H9 (cell line): Measurements from ENCODE around the gene NEGR1. TPM values are rescaled to one million over a fixed set of nuclear protein-coding genes. Genes with fewer than 3 reads are reported as not detected.

ENCODE experiments used
- DNase-seq: peaks from one replicate; pipeline ENCODE4 v3.0.0-alpha.2; 2017
- H2AFZ ChIP-seq: one replicate; pipeline ENCODE4 v1.6.1; 2013; ENCODE audit warnings: mild to moderate bottlenecking, low read length, control low read depth, moderate library complexity
- H2AK5ac ChIP-seq: 2 replicates; pipeline ENCODE4 v1.6.1; 2013; ENCODE audit warnings: low read length, control low read depth, mixed read lengths; ENCODE audit not compliant: insufficient read length
- H2BK120ac ChIP-seq: one replicate; pipeline ENCODE4 v1.6.1; 2013; ENCODE audit warnings: low read depth, mild to moderate bottlenecking, low read length, control low read depth, inconsistent platforms; ENCODE audit not compliant: poor library complexity, severe bottlenecking
- H2BK12ac ChIP-seq: 2 replicates; pipeline ENCODE4 v1.6.1; 2013; ENCODE audit warnings: low read length, control low read depth, mixed read lengths, low read depth; ENCODE audit not compliant: insufficient read length
- H2BK15ac ChIP-seq: 2 replicates; pipeline ENCODE4 v1.6.1; 2013; ENCODE audit warnings: low read depth, low read length, control low read depth
- H2BK20ac ChIP-seq: one replicate; pipeline ENCODE4 v1.6.1; 2013; ENCODE audit warnings: low read depth, mild to moderate bottlenecking, low read length, control low read depth, inconsistent platforms; ENCODE audit not compliant: poor library complexity, severe bottlenecking
- H2BK5ac ChIP-seq: 2 replicates; pipeline ENCODE4 v1.6.1; 2013; ENCODE audit warnings: low read length, control low read depth, mixed read lengths; ENCODE audit not compliant: insufficient read length
- H3K14ac ChIP-seq: 2 replicates; pipeline ENCODE4 v1.6.1; 2013; ENCODE audit warnings: low read length, control low read depth; ENCODE audit not compliant: insufficient read depth
- H3K18ac ChIP-seq: 2 replicates; pipeline ENCODE4 v1.6.1; 2013; ENCODE audit warnings: low read depth, mild to moderate bottlenecking, mixed read lengths, low read length, control low read depth; ENCODE audit not compliant: insufficient read length
- H3K23ac ChIP-seq: 2 replicates; pipeline ENCODE4 v1.6.1; 2013; ENCODE audit warnings: low read length, control low read depth, mixed read lengths, low read depth; ENCODE audit not compliant: insufficient read length
- H3K23me2 ChIP-seq: 2 replicates; pipeline ENCODE4 v1.6.1; 2013; ENCODE audit warnings: low read depth, mild to moderate bottlenecking, mixed read lengths, low read length, control low read depth; ENCODE audit not compliant: insufficient read length, poor library complexity, severe bottlenecking
- H3K27ac ChIP-seq: 2 replicates; pipeline ENCODE4 v1.5.1; 2013; ENCODE audit warnings: low read length, control low read depth, mixed read lengths, low read depth; ENCODE audit not compliant: insufficient read length
- H3K27me3 ChIP-seq: 2 replicates; pipeline ENCODE4 v1.6.1; 2013; ENCODE audit warnings: low read length, control low read depth, inconsistent platforms; ENCODE audit not compliant: insufficient read depth
- H3K4ac ChIP-seq: 2 replicates; pipeline ENCODE4 v1.6.1; 2013; ENCODE audit warnings: low read depth, mild to moderate bottlenecking, control low read depth, inconsistent platforms, low read length, moderate library complexity
- H3K4me1 ChIP-seq: 2 replicates; pipeline ENCODE4 v1.6.1; 2013; ENCODE audit warnings: low read length, control low read depth, inconsistent platforms; ENCODE audit not compliant: insufficient read depth
- H3K4me2 ChIP-seq: 2 replicates; pipeline ENCODE4 v1.6.1; 2013; ENCODE audit warnings: low read length, control low read depth, mixed read lengths; ENCODE audit not compliant: insufficient read length, insufficient read depth
- H3K56ac ChIP-seq: 2 replicates; pipeline ENCODE4 v1.6.1; 2013; ENCODE audit warnings: low read depth, mild to moderate bottlenecking, mixed read lengths, low read length, control low read depth; ENCODE audit not compliant: insufficient read length
- H3K79me1 ChIP-seq: 2 replicates; pipeline ENCODE4 v1.6.1; 2013; ENCODE audit warnings: low read depth, mild to moderate bottlenecking, moderate library complexity, low read length, control low read depth, inconsistent platforms; ENCODE audit not compliant: insufficient read depth, poor library complexity, severe bottlenecking
- H3K79me2 ChIP-seq: 2 replicates; pipeline ENCODE4 v1.6.1; 2013; ENCODE audit warnings: low read length, control low read depth, inconsistent platforms; ENCODE audit not compliant: insufficient read depth
- H3K9ac ChIP-seq: 2 replicates; pipeline ENCODE4 v1.6.1; 2013; ENCODE audit warnings: low read length, control low read depth, mixed read lengths; ENCODE audit not compliant: insufficient read length; ENCODE audit errors: extremely low read depth
- H3K9me3 ChIP-seq: one replicate; pipeline ENCODE4 v1.6.1; 2013; ENCODE audit warnings: low read depth, low read length, inconsistent platforms; ENCODE audit not compliant: control insufficient read depth
- H3T11ph ChIP-seq: one replicate; pipeline ENCODE4 v1.6.1; 2013; ENCODE audit warnings: mild to moderate bottlenecking, low read length, control low read depth, inconsistent platforms
- H4K20me1 ChIP-seq: one replicate; pipeline ENCODE4 v1.6.1; 2013; ENCODE audit not compliant: control insufficient read depth, insufficient read length, insufficient read depth
- H4K5ac ChIP-seq: 2 replicates; pipeline ENCODE4 v1.6.1; 2013; ENCODE audit warnings: low read depth, mild to moderate bottlenecking, mixed read lengths, low read length, control low read depth; ENCODE audit not compliant: insufficient read length
- H4K8ac ChIP-seq: replicated peaks from 2 replicates; pipeline ENCODE4 v1.6.1; 2013; ENCODE audit warnings: low read length, control low read depth, mixed read lengths, low read depth; ENCODE audit not compliant: insufficient read length
- H4K91ac ChIP-seq: 2 replicates; pipeline ENCODE4 v1.6.1; 2013; ENCODE audit warnings: low read depth, mild to moderate bottlenecking, moderate library complexity, mixed read lengths, low read length, control low read depth; ENCODE audit not compliant: insufficient read length
- H3K27ac Mint-ChIP-seq, 3 experiments: 2 replicates in 2 of 3; 3 replicates in 1 of 3; pipeline ENCODE4 v1.8.0; 2020 to 2021; ENCODE audit warnings: mixed read lengths in 3 of 3, mild to moderate bottlenecking in 1 of 3, moderate library complexity in 1 of 3
- H3K27me3 Mint-ChIP-seq: 2 replicates; pipeline ENCODE4 v1.8.0; 2021; ENCODE audit warnings: low read depth, mild to moderate bottlenecking, moderate library complexity, mixed read lengths
- H3K36me3 Mint-ChIP-seq, 3 experiments: 2 replicates in 2 of 3; 3 replicates in 1 of 3; pipeline ENCODE4 v1.8.0; 2020 to 2021; ENCODE audit warnings: low read depth in 3 of 3, mixed read lengths in 3 of 3; ENCODE audit not compliant: insufficient read depth in 1 of 3
- H3K4me1 Mint-ChIP-seq, 2 experiments: 2 replicates each; pipeline ENCODE4 v1.8.0; 2020; ENCODE audit warnings: mixed read lengths in 2 of 2
- H3K4me3 Mint-ChIP-seq, 2 experiments: 2 replicates in 1 of 2; 3 replicates in 1 of 2; pipeline ENCODE4 v1.8.0; 2020 to 2021; ENCODE audit warnings: mild to moderate bottlenecking in 2 of 2, mixed read lengths in 2 of 2, moderate library complexity in 1 of 2
- H3K9me3 Mint-ChIP-seq, 2 experiments: 2 replicates in 1 of 2; 3 replicates in 1 of 2; pipeline ENCODE4 v1.8.0; 2020; ENCODE audit warnings: mild to moderate bottlenecking in 2 of 2, mixed read lengths in 2 of 2, moderate library complexity in 1 of 2
- CTCF ChIP-seq: fragments of 200-600 bp; sonication (generic); conservative IDR thresholded peaks from 3 replicates; pipeline ENCODE4 v1.8.0; 2021; ENCODE audit warnings: antibody characterized with exemption, mild to moderate bottlenecking
- WGBS: extraction: QIAGEN DNeasy Blood & Tissue Kit; methylation state at CpG from one replicate; pipeline ENCODE4 v1.1.7; 2013; ENCODE audit warnings: missing lambda C conversion rate, low lambda C conversion rate, mixed read lengths; ENCODE audit not compliant: insufficient read length; ENCODE audit errors: extremely low coverage; 5-methylcytosine and 5-hydroxymethylcytosine counted together
- total RNA-seq: library from RNA; stranded (reverse); gene quantifications from 2 replicates; pipeline ENCODE4 v1.2.1, GENCODE V29; 2021

The NEGR1 gene
- total RNA-seq, 1 experiment from 2014 or later: 0.13 TPM

- DNase-seq: no peak
- H3T11ph ChIP-seq: no peak overlapping the region
- H2BK20ac ChIP-seq: no peak overlapping the region
- no peak overlapping the region for H4K5ac ChIP-seq
- no peak overlapping the region for H4K91ac ChIP-seq
- H3K23ac ChIP-seq: no peak overlapping the region
- no peaks in the 10 kb centered on the region for H3K4me1 ChIP-seq
- peaks cover 19% of the 10 kb centered on the region in 2 experiments for H3K4me1 Mint-ChIP-seq
- H2BK120ac ChIP-seq: no peak overlapping the region
- no peak for TF ChIP-seq CTCF
- no peaks in the 10 kb centered on the region for H3K9me3 Mint-ChIP-seq
- H3K9me3 ChIP-seq: no peaks in the 10 kb centered on the region
- no peak overlapping the region for H3K9ac ChIP-seq
- H3K79me2 ChIP-seq: no peaks in the 10 kb centered on the region
- H4K20me1 ChIP-seq: no peaks in the 10 kb centered on the region
- H3K36me3 Mint-ChIP-seq: no peaks in the 10 kb centered on the region; a peak in 1 of 7 replicates
- H2BK12ac ChIP-seq: no peak overlapping the region
- no peak overlapping the region for H3K4me2 ChIP-seq
- H3K56ac ChIP-seq: no peak overlapping the region
- H3K27me3 ChIP-seq: no peaks in the 10 kb centered on the region
- no peak overlapping the region for H2AK5ac ChIP-seq
- no peak overlapping the region for H3K4me3 Mint-ChIP-seq
- H2BK5ac ChIP-seq: no peak overlapping the region
- no peak overlapping the region for H2AFZ ChIP-seq
- H3K79me1 ChIP-seq: no peaks in the 10 kb centered on the region
- no peak overlapping the region for H2BK15ac ChIP-seq
- no peak overlapping the region for H4K8ac ChIP-seq
- H3K27ac ChIP-seq: no peak overlapping the region
- H3K27ac Mint-ChIP-seq: no peak overlapping the region
- no peak overlapping the region for H3K14ac ChIP-seq
- H3K27me3 Mint-ChIP-seq: no peaks in the 10 kb centered on the region
- no peaks in the 10 kb centered on the region for H3K23me2 ChIP-seq
- no peak overlapping the region for H3K4ac ChIP-seq
- no CpG with 5 or more reads among the region's 1 CpG for WGBS
- H3K18ac ChIP-seq: no peak overlapping the region
Observed at GRCh38 chr1:71921204-71921603, 361.1 kb downstream of the NEGR1 start.
